ENCODE measurements around the gene CTNNA3. TPM values are rescaled to one million over a fixed set of nuclear protein-coding genes. Genes with fewer than 3 reads are reported as not detected.

The CTNNA3 gene
- polyA plus RNA-seq, 1 donor from 2014 or later = 0.14 TPM

- H2AFZ ChIP-seq (ENCODE audit: low read depth, low read length) = no peak overlapping the region
- no peak overlapping the region for H3K27ac ChIP-seq (ENCODE audit: low read length)
- H4K20me1 ChIP-seq (ENCODE audit: insufficient read depth) = no peaks in the 10 kb centered on the region
- no peaks in the 10 kb centered on the region for H3K36me3 ChIP-seq (ENCODE audit: insufficient read depth, low read length)
- no peaks in the 10 kb centered on the region for H3K9me3 ChIP-seq (ENCODE audit: low read length)
- H3K9ac ChIP-seq (ENCODE audit: low read length) = no peak overlapping the region
- H3K4me3 ChIP-seq (ENCODE audit: low read length) = no peak overlapping the region
- H3F3A ChIP-seq (ENCODE audit: insufficient read depth, low read length, poor library complexity, severe bottlenecking) = no peaks in the 10 kb centered on the region
- H3K27me3 ChIP-seq (ENCODE audit: insufficient read depth, low read depth, low read length) = no peaks in the 10 kb centered on the region
- H3K79me2 ChIP-seq (replicated peaks; ENCODE audit: insufficient read depth, low read length) = no peaks in the 10 kb centered on the region
- TF ChIP-seq CTCF (IDR thresholded peaks at IDR 0.05; ENCODE audit: poor library complexity, severe bottlenecking) (no peak), MXI1 (conservative IDR thresholded peaks at IDR 0.05; ENCODE audit: poor library complexity, severe bottlenecking) (no peak), POLR2AphosphoS5 (IDR thresholded peaks at IDR 0.05) (no peak), EZH2 (IDR thresholded peaks at IDR 0.05; ENCODE audit: borderline replicate concordance, insufficient read depth, low read length, poor library complexity, severe bottlenecking) (no peak)
- no peak overlapping the region for H3K4me2 ChIP-seq (ENCODE audit: low read length)
- no peaks in the 10 kb centered on the region for H3K9me2 ChIP-seq (ENCODE audit: insufficient read depth, low read length)
Observed at GRCh38 chr10:66747451-66747850, 948.5 kb downstream of the CTNNA3 start.

DNA sequence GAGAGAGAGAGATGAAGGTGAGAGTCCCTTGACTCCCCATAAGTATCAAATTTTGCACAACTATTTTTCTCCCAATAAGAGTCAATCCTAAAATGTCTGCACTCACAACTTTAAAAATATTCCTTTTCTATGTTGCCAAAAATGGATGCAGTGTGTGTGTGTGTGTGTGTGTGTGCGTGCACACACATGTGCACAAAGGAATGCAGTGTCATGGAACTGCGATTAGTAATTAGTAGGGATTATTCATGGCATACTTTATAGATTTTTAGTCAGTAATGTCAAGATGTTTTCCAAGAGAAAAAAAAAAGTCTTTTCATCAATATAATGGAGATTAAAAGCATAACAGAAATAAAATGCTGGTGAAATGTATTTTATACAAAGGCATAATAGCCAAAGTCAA is 949.3 kb downstream of the CTNNA3 start:
- no peaks in the 10 kb centered on the region for H4K20me1 ChIP-seq (ENCODE audit: insufficient read depth)
- no peaks in the 10 kb centered on the region for H3K27me3 ChIP-seq (ENCODE audit: insufficient read depth, low read depth, low read length)
- no peak for TF ChIP-seq TAF1 (IDR thresholded peaks at IDR 0.05; ENCODE audit: low read depth)
- TF ChIP-seq SMC3 (conservative IDR thresholded peaks at IDR 0.05; ENCODE audit: poor library complexity) = no peak
- TF ChIP-seq CTCF (IDR thresholded peaks at IDR 0.05; ENCODE audit: poor library complexity, severe bottlenecking) = no peak
- TF ChIP-seq EP300 (conservative IDR thresholded peaks at IDR 0.05; ENCODE audit: poor library complexity, severe bottlenecking) = no peak
- TF ChIP-seq EZH2 (IDR thresholded peaks at IDR 0.05; ENCODE audit: borderline replicate concordance, insufficient read depth, low read length, poor library complexity, severe bottlenecking) = no peak
- no peak for TF ChIP-seq RAD21 (conservative IDR thresholded peaks at IDR 0.05)
- TF ChIP-seq, protein P1, sequence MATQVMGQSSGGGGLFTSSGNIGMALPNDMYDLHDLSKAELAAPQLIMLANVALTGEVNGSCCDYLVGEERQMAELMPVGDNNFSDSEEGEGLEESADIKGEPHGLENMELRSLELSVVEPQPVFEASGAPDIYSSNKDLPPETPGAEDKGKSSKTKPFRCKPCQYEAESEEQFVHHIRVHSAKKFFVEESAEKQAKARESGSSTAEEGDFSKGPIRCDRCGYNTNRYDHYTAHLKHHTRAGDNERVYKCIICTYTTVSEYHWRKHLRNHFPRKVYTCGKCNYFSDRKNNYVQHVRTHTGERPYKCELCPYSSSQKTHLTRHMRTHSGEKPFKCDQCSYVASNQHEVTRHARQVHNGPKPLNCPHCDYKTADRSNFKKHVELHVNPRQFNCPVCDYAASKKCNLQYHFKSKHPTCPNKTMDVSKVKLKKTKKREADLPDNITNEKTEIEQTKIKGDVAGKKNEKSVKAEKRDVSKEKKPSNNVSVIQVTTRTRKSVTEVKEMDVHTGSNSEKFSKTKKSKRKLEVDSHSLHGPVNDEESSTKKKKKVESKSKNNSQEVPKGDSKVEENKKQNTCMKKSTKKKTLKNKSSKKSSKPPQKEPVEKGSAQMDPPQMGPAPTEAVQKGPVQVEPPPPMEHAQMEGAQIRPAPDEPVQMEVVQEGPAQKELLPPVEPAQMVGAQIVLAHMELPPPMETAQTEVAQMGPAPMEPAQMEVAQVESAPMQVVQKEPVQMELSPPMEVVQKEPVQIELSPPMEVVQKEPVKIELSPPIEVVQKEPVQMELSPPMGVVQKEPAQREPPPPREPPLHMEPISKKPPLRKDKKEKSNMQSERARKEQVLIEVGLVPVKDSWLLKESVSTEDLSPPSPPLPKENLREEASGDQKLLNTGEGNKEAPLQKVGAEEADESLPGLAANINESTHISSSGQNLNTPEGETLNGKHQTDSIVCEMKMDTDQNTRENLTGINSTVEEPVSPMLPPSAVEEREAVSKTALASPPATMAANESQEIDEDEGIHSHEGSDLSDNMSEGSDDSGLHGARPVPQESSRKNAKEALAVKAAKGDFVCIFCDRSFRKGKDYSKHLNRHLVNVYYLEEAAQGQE (IDR thresholded peaks at IDR 0.05; ENCODE audit: borderline replicate concordance) = no peak
- TF ChIP-seq POLR2AphosphoS5 (IDR thresholded peaks at IDR 0.05) = no peak
- no peak for TF ChIP-seq MXI1 (conservative IDR thresholded peaks at IDR 0.05; ENCODE audit: poor library complexity, severe bottlenecking)
- no peaks in the 10 kb centered on the region for H3K36me3 ChIP-seq (ENCODE audit: insufficient read depth, low read length)
- no peaks in the 10 kb centered on the region for H3K9me3 ChIP-seq (ENCODE audit: low read length)
- H3K27ac ChIP-seq (ENCODE audit: low read length) = no peak overlapping the region
- no peak overlapping the region for H3K4me3 ChIP-seq (ENCODE audit: low read length)
- H3K9me2 ChIP-seq (ENCODE audit: insufficient read depth, low read length) = no peaks in the 10 kb centered on the region
- H2AFZ ChIP-seq (ENCODE audit: low read depth, low read length) = no peak overlapping the region
- no peaks in the 10 kb centered on the region for H3F3A ChIP-seq (ENCODE audit: insufficient read depth, low read length, poor library complexity, severe bottlenecking)
- H3K4me2 ChIP-seq (ENCODE audit: low read length) = no peak overlapping the region
- no peaks in the 10 kb centered on the region for H3K79me2 ChIP-seq (replicated peaks; ENCODE audit: insufficient read depth, low read length)
- H3K9ac ChIP-seq (ENCODE audit: low read length) = no peak overlapping the region
